Mesothelial cell of epicardium (in vitro differentiated cells): Measurements from ENCODE around the gene RHOU. TPM values are rescaled to one million over a fixed set of nuclear protein-coding genes. Genes with fewer than 3 reads are reported as not detected.
"Not testable (repeated sequence)": the region's sequence is repeated elsewhere in the genome, so short reads cannot be mapped to it uniquely, and the experiment has no call there.

Experiments
- DNase-seq, 2 experiments: peaks; one replicate each; pipeline ENCODE4 v3.0.0; 2021; ENCODE audit warnings: low spot score in 2 of 2; ENCODE audit not compliant: unreplicated experiment in 2 of 2
- H3K27ac Mint-ChIP-seq: 2 replicates; pipeline ENCODE4 v1.8.0; 2021; ENCODE audit warnings: mixed read lengths
- H3K27me3 Mint-ChIP-seq: 2 replicates; pipeline ENCODE4 v1.8.0; 2021; ENCODE audit warnings: low read depth, mixed read lengths
- H3K36me3 Mint-ChIP-seq: 2 replicates; pipeline ENCODE4 v1.8.0; 2021; ENCODE audit warnings: mixed read lengths
- H3K4me1 Mint-ChIP-seq: 2 replicates; pipeline ENCODE4 v1.8.0; 2021; ENCODE audit warnings: mixed read lengths
- H3K4me3 Mint-ChIP-seq: 2 replicates; pipeline ENCODE4 v1.8.0; 2021; ENCODE audit warnings: mild to moderate bottlenecking, moderate library complexity, mixed read lengths
- H3K9me3 Mint-ChIP-seq: 2 replicates; pipeline ENCODE4 v1.8.0; 2021; ENCODE audit warnings: mixed read lengths
- CTCF ChIP-seq: fragments of 200-600 bp; sonication (generic); IDR thresholded peaks from one replicate; pipeline ENCODE4 v1.5.0; 2021; ENCODE audit warnings: antibody characterized with exemption; ENCODE audit not compliant: unreplicated experiment
- total RNA-seq: library from RNA; stranded (reverse); gene quantifications from 3 replicates; pipeline ENCODE4 v1.2.1, GENCODE V29; 2021

Gene RHOU
- 39.8 to 40.6 TPM (median 40.6 TPM) in 3 replicates for total RNA-seq

- peak; percentile 88 for TF ChIP-seq CTCF
Observed at GRCh38 chr1:228734881-228735801, at the start of gene RHOU. Gene RHOU, plus strand, starts transcription at chr1:228735479. Its CDS starts 264 bp downstream, at chr1:228735743.

GRCh38 chr1:228687587-228687986 lies 47.7 kb upstream of the RHOU start:
- peaks cover 20% of the 10 kb centered on the region for H3K4me1 Mint-ChIP-seq

More at GRCh38 chr1:228734881-228735801, at the start of gene RHOU:
- no peaks in the 10 kb centered on the region for H3K9me3 Mint-ChIP-seq
- no peaks in the 10 kb centered on the region for H3K27me3 Mint-ChIP-seq
- peaks cover 10% of the 10 kb centered on the region for H3K36me3 Mint-ChIP-seq
- H3K4me1 Mint-ChIP-seq = peaks cover 38% of the 10 kb centered on the region
- peak within 1 kb of the TSS; percentile 91 for H3K4me3 Mint-ChIP-seq
- peak; percentile 73 to 89 for DNase-seq
- H3K27ac Mint-ChIP-seq = peak within 1 kb of the TSS; percentile 94

GRCh38 chr1:228689255-228689654 lies 46.0 kb upstream of the RHOU start:
- peaks cover 20% of the 10 kb centered on the region for H3K4me1 Mint-ChIP-seq
- TF ChIP-seq CTCF = no peak

More at GRCh38 chr1:228687587-228687986, 47.7 kb upstream of the RHOU start:
- Mint-ChIP-seq H3K4me3 (no peak overlapping the region), H3K9me3 (no peaks in the 10 kb centered on the region), H3K27me3 (peaks cover 2% of the 10 kb centered on the region), H3K36me3 (no peaks in the 10 kb centered on the region), H3K27ac (no peak overlapping the region)
- DNase-seq = no peak
- no peak for TF ChIP-seq CTCF

DNA sequence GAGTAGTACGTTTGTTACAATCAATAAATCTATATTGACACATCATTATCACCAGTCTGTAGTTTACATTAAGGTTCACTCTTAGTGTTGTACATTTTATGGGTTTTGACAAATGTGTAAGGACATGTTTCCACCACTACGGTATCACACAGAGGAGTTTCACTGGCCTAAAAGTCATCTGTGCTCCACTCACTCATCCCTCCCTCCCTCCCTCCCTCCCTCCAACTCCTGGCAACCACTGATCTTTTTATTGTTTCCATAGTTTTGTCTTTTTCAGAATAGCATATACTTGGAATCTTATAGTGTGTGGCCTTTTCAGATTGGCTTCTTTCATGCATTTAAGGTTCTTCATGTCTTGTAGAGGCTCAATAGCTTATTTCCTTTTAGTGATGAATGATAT lies 44.1 kb upstream of the RHOU start:
- Mint-ChIP-seq H3K4me1 (peaks cover 8% of the 10 kb centered on the region), H3K36me3 (no peaks in the 10 kb centered on the region), H3K4me3 (no peak overlapping the region), H3K27ac (no peak overlapping the region), H3K9me3 (no peaks in the 10 kb centered on the region), H3K27me3 (peaks cover 2% of the 10 kb centered on the region)
- DNase-seq = no peak
- TF ChIP-seq CTCF = no peak

More at GRCh38 chr1:228689255-228689654, 46.0 kb upstream of the RHOU start:
- Mint-ChIP-seq H3K27ac (no peak overlapping the region), H3K27me3 (peaks cover 2% of the 10 kb centered on the region), H3K36me3 (no peaks in the 10 kb centered on the region), H3K9me3 (no peaks in the 10 kb centered on the region), H3K4me3 (no peak overlapping the region)
- no peak for DNase-seq

GRCh38 chr1:228691926-228692325 lies 43.4 kb upstream of the RHOU start:
- Mint-ChIP-seq H3K27ac (no peak overlapping the region), H3K27me3 (peaks cover 2% of the 10 kb centered on the region), H3K4me3 (no peak overlapping the region), H3K9me3 (no peaks in the 10 kb centered on the region), H3K36me3 (no peaks in the 10 kb centered on the region), H3K4me1 (peaks cover 10% of the 10 kb centered on the region)
- no peak for DNase-seq
- TF ChIP-seq CTCF = peak; percentile 46

GRCh38 chr1:228694447-228694846 lies 40.8 kb upstream of the RHOU start:
- not testable (repeated sequence) for H3K4me3 Mint-ChIP-seq

More at GRCh38 chr1:228694447-228694846, 40.8 kb upstream of the RHOU start:
- peaks cover 16% of the 10 kb centered on the region for H3K4me1 Mint-ChIP-seq
- DNase-seq, H3K36me3 Mint-ChIP-seq, H3K9me3 Mint-ChIP-seq, H3K27ac Mint-ChIP-seq, H3K27me3 Mint-ChIP-seq: not testable (repeated sequence)
